GM12878 (cell line): ENCODE data around the gene EBP. TPM values are rescaled to one million over a fixed set of nuclear protein-coding genes. Genes with fewer than 3 reads are reported as not detected.

Experiments used
- ATAC-seq: fragments of 200-7000 bp; cut with Tn5 transposase; 3 replicates; pipeline ENCODE4 v1.9.1; 2020; ENCODE audit warnings: mild to moderate bottlenecking, moderate library complexity
- BruUV-seq: library from RNA; stranded (reverse); fragments of 400-500 nt; replicated peaks from 2 replicates; lab custom pipeline; 2021; lab: Mats Ljungman, UMichigan
- CTCF ChIA-PET: fragments of 300-600 bp; sonication (Branson Sonifier 250); formaldehyde crosslinking; extraction: SDS; loops from one replicate; lab custom pipeline; 2021; ENCODE audit warnings: inconsistent platforms; lab: Yijun Ruan, JAX
- POLR2A ChIA-PET: fragments of 350-600 bp; formaldehyde crosslinking; extraction: SDS; loops from one replicate; lab custom pipeline; 2021; ENCODE audit warnings: inconsistent platforms; lab: Charles Lee
- RAD21 ChIA-PET: fragments of 300-600 bp; sonication (Branson Sonifier 250); formaldehyde crosslinking; loops from one replicate; lab custom pipeline; 2023; ENCODE audit warnings: antibody characterized with exemption; ENCODE audit not compliant: unreplicated experiment; lab: Charles Lee
- SMC1A ChIA-PET: fragments of 300-600 bp; sonication (Branson Sonifier 250); formaldehyde crosslinking; loops from one replicate; lab custom pipeline; 2023; ENCODE audit not compliant: unreplicated experiment, uncharacterized antibody; lab: Charles Lee
- DNase-seq: peaks from one replicate; pipeline ENCODE4 v3.0.0-alpha.2; 2011; ENCODE audit warnings: low read depth, low spot score
- FAIRE-seq: peaks from 3 replicates; lab custom pipeline; 2011; peaks lifted over from hg19 to GRCh38; lab: Jason Lieb, UNC
- H2AFZ ChIP-seq: 2 replicates; pipeline ENCODE4 v1.6.0; 2011; ENCODE audit warnings: low read depth, low read length, control low read depth; ENCODE audit not compliant: control insufficient read depth
- H3K27ac ChIP-seq: 2 replicates; pipeline ENCODE4 v1.5.1; 2011; ENCODE audit warnings: control low read depth; ENCODE audit not compliant: control insufficient read depth, insufficient read depth
- H3K27me3 ChIP-seq, 2 experiments: replicated peaks in 1 of 2; 2 replicates each; pipeline versions ENCODE4 v1.6.0 to v1.6.1; 2011; ENCODE audit warnings: low read length in 1 of 2; ENCODE audit not compliant: control insufficient read depth in 2 of 2, insufficient read depth in 2 of 2
- H3K36me3 ChIP-seq, 2 experiments: 2 replicates each; pipeline ENCODE4 v1.5.1; 2011; ENCODE audit warnings: low read length in 1 of 2; ENCODE audit not compliant: control insufficient read depth in 2 of 2, insufficient read depth in 2 of 2
- H3K4me1 ChIP-seq: 2 replicates; pipeline ENCODE4 v1.6.1; 2011; ENCODE audit warnings: mild to moderate bottlenecking, low read length, moderate library complexity, mixed read lengths; ENCODE audit not compliant: control insufficient read depth, insufficient read depth
- H3K4me2 ChIP-seq: 2 replicates; pipeline ENCODE4 v1.6.0; 2011; ENCODE audit warnings: control low read depth; ENCODE audit not compliant: control insufficient read depth, insufficient read depth
- H3K4me3 ChIP-seq: fragments of 200-600 bp; sonication (generic); 2 replicates; pipeline ENCODE4 v1.5.1; 2016
- H3K79me2 ChIP-seq: 2 replicates; pipeline ENCODE4 v1.6.0; 2011; ENCODE audit warnings: low read length; ENCODE audit not compliant: control insufficient read depth, insufficient read depth
- H3K9ac ChIP-seq: 2 replicates; pipeline ENCODE4 v1.8.0; 2011; ENCODE audit warnings: low read length, control low read depth, mixed read lengths; ENCODE audit not compliant: control insufficient read depth, insufficient read depth
- H3K9me3 ChIP-seq: replicated peaks from 3 replicates; pipeline ENCODE4 v1.5.1; 2011; ENCODE audit warnings: mild to moderate bottlenecking, low read length; ENCODE audit not compliant: control insufficient read depth, insufficient read depth
- H4K20me1 ChIP-seq: 2 replicates; pipeline ENCODE4 v1.6.0; 2011; ENCODE audit not compliant: control insufficient read depth, insufficient read depth
- RAD21 ChIP-seq: IDR thresholded peaks from 2 replicates; pipeline ENCODE4 v1.6.1; 2011; ENCODE audit warnings: mild to moderate bottlenecking, low read depth, low read length, moderate library complexity; ENCODE audit not compliant: insufficient read depth
- SIN3A ChIP-seq: IDR thresholded peaks from 2 replicates; pipeline ENCODE4 v1.6.1; 2012; ENCODE audit warnings: low read depth, low read length, improper control_type of control experiment
- SMC3 ChIP-seq: IDR thresholded peaks from 2 replicates; pipeline ENCODE4 v1.6.1; 2011; ENCODE audit warnings: low read length, improper control_type of control experiment, borderline replicate concordance
- WGBS: methylation state at CpG from one replicate; pipeline ENCODE4 v1.1.6; 2016; ENCODE audit warnings: low lambda C conversion rate; ENCODE audit not compliant: insufficient replicate concordance, insufficient coverage; ENCODE audit errors: missing lambda C conversion rate; 5-methylcytosine and 5-hydroxymethylcytosine counted together
- in situ Hi-C: fragments of 300-500 bp; cut with MboI; formaldehyde crosslinking; loops from 9 replicates; pipeline ENCODE4 v1.14.3; 2018; ENCODE audit warnings: mixed read lengths
- intact Hi-C: fragments of 100-400 bp; cut with micrococcal nuclease; formaldehyde crosslinking; loops from one replicate; pipeline ENCODE4 v1.14.2; 2022; ENCODE audit not compliant: unreplicated experiment
- polyA plus RNA-seq, 11 experiments: library from polyadenylated mRNA; depleted of rRNA in 4 of 11; unstranded in 6 of 11; stranded (reverse) in 5 of 11; fragments of >200 nt; fragmentation: Nextera tagmentation in 4 of 11; fragmentation: Illumina TruSeq in 1 of 11; extraction: Ambion mirVana in 4 of 11; extraction: Trizol in 1 of 11; gene quantifications; 1 replicate in 1 of 11; 2 replicates in 10 of 11; pipeline versions ENCODE4 v1.2.1 to v1.2.3, GENCODE V29; 2011 to 2016; ENCODE audit warnings: inconsistent platforms in 2 of 11, missing spikeins in 2 of 11, low read depth in 1 of 11
- total RNA-seq, 4 experiments: library from RNA; depleted of rRNA in 3 of 4; stranded (reverse); fragments of >200 nt in 3 of 4; fragmentation: Illumina TruSeq in 1 of 4; extraction: Trizol in 1 of 4; gene quantifications; 2 replicates each; pipeline versions ENCODE4 v1.2.1 to v1.2.3, GENCODE V29; 2013 to 2021
- TF ChIP-seq, protein P1 (sequence below), 3 experiments: IDR thresholded peaks in 2 of 3; conservative IDR thresholded peaks in 1 of 3; 2 replicates each; pipeline ENCODE4 v1.5.1; 2011; ENCODE audit warnings: low read depth in 3 of 3, low read length in 3 of 3, mild to moderate bottlenecking in 3 of 3, control low read depth in 2 of 3, moderate library complexity in 2 of 3, inconsistent platforms in 1 of 3, mixed read lengths in 1 of 3; ENCODE audit not compliant: control insufficient read depth in 2 of 3, insufficient read depth in 1 of 3; ENCODE audit errors: extremely low read depth in 1 of 3

Gene EBP
- total and polyA plus RNA-seq, 10 of the 15 experiments (the other 5 are each of a cell fraction or from before 2014, with no cell fraction given) = 125 to 628 (median 180) TPM

DNA sequence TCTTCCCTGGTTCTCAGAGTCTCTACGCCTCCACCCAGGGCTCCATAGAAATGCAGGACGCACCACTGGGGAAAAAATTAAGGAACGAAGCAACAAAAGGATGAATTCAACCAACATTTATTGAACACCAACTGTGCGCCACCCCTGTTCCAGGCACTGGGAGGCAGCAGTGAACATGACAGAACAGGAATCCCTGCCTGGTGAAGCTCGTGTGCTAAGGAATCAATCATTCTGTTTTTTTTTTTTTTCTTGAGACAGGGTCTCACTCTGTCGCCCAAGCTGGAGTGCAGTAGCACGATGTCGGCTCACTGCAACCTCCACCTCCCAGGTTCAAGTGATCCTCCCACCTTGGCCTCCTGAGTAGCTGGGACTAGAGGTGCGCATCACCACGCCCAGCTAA is 47.5 kb upstream of the EBP start:
- FAIRE-seq (no peak), ATAC-seq (no peak), DNase-seq (no peak)
- Histone ChIP-seq H3K9me3 (no peaks in the 10 kb centered on the region), H3K4me3 (no peak overlapping the region), H3K27ac (no peak overlapping the region), H3K4me1 (peaks cover 6% of the 10 kb centered on the region), H3K9ac (no peak overlapping the region), H3K27me3 (no peaks in the 10 kb centered on the region), H3K4me2 (no peak overlapping the region), H3K79me2 (peaks cover 27% of the 10 kb centered on the region), H3K36me3 (no peaks in the 10 kb centered on the region; a peak in 1 of 4 replicates), H4K20me1 (no peaks in the 10 kb centered on the region), H2AFZ (no peak overlapping the region)
- POLR2A ChIA-PET = interaction anchor here (1.0 kb wide), 1 partner anchor 100 kb away, joined by 4 read pairs; the partner anchor contains the start of gene RBM3
- 65% methylated on average over 10 of the region's 10 CpGs for WGBS
- no TSS peak for BruUV-seq
- TF ChIP-seq, protein P1, sequence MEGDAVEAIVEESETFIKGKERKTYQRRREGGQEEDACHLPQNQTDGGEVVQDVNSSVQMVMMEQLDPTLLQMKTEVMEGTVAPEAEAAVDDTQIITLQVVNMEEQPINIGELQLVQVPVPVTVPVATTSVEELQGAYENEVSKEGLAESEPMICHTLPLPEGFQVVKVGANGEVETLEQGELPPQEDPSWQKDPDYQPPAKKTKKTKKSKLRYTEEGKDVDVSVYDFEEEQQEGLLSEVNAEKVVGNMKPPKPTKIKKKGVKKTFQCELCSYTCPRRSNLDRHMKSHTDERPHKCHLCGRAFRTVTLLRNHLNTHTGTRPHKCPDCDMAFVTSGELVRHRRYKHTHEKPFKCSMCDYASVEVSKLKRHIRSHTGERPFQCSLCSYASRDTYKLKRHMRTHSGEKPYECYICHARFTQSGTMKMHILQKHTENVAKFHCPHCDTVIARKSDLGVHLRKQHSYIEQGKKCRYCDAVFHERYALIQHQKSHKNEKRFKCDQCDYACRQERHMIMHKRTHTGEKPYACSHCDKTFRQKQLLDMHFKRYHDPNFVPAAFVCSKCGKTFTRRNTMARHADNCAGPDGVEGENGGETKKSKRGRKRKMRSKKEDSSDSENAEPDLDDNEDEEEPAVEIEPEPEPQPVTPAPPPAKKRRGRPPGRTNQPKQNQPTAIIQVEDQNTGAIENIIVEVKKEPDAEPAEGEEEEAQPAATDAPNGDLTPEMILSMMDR (IDR thresholded peaks at IDR 0.05 in 2 of 3, conservative IDR thresholded peaks at IDR 0.05 in 1 of 3; ENCODE audit: control insufficient read depth in 2 of 3, extremely low read depth in 1 of 3, insufficient read depth in 1 of 3, low read depth in 3 of 3, low read length in 3 of 3) = peak; percentile 33 to 43 (median 34); a peak in 4 of 6 replicates
- TF ChIP-seq RAD21 = peak; percentile 52
- TF ChIP-seq SIN3A = no peak
- TF ChIP-seq SMC3 = peak; percentile 24; the same call in 1 of the 2 replicates
- in situ Hi-C loops = no loop called here
- CTCF ChIA-PET = interaction anchor here (0.6 to 2.7 kb wide), 9 partner anchors 8 to 609 kb away, joined by 3 to 19 read pairs (median 3); partner anchors contain the start of genes EBP, RBM3 and TBC1D25
- SMC1A ChIA-PET = interaction anchor here (2.1 kb wide), 1 partner anchor 34 kb away, joined by 7 read pairs; the partner anchor contains the start of gene PORCN
- RAD21 ChIA-PET = interaction anchor here (1.1 to 1.3 kb wide), 4 partner anchors 34 to 101 kb away, joined by 4 to 5 read pairs (median 5); partner anchors contain the start of genes RBM3 and TBC1D25
- intact Hi-C loops = loop anchor here (2.0 to 10.0 kb wide), 2 partner anchors 101 to 421 kb away; partner anchors contain the start of genes PQBP1, RBM3 and TIMM17B
